GM18861 (cell line): ENCODE measurements around the gene ATP1A3.
"Not testable (repeated sequence)": the region's sequence is repeated elsewhere in the genome, so short reads cannot be mapped to it uniquely, and the experiment has no call there.

Source experiments
- ATAC-seq: cut with Tn5 transposase; IDR thresholded peaks from one replicate; pipeline ENCODE4 v1.9.1; 2021; ENCODE audit not compliant: unreplicated experiment

Gene ATP1A3

GRCh38 chr19:41955521-41955920, 38.5 kb downstream of the ATP1A3 start:
- ATAC-seq: no peak

DNA sequence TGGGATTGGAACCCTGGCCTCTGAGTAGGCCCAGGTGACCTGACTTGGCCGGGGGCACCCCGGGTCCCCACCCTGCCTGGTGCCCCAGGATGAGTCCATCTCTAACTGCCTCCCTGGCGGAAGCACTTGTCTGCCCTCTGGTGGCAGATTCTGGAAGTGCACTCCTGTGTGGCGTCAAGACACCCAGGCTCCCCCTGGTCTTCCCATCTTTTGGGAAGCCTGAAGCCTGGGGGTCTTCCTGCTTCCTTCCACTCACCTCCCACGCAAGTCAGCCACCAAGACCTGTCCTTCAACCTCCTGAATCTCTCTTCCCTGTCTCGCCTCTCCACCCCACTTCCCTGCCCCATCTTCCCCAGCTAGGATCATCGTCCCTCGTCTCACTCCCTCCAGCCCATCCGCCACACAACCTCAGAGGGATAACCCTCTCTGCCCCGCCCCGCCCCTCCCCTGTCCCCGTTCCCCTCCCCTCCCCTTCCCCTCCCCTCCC, 42.3 kb downstream of the ATP1A3 start:
- ATAC-seq: no peak

- no peak for ATAC-seq
Observed at GRCh38 chr19:41947091-41947490, 46.9 kb downstream of the ATP1A3 start.

- peak; percentile 73 for ATAC-seq
Observed at GRCh38 chr19:41945135-41945766, 48.8 kb downstream of the ATP1A3 start.

GRCh38 chr19:41944336-41944735, 49.7 kb downstream of the ATP1A3 start:
- ATAC-seq: no peak

DNA sequence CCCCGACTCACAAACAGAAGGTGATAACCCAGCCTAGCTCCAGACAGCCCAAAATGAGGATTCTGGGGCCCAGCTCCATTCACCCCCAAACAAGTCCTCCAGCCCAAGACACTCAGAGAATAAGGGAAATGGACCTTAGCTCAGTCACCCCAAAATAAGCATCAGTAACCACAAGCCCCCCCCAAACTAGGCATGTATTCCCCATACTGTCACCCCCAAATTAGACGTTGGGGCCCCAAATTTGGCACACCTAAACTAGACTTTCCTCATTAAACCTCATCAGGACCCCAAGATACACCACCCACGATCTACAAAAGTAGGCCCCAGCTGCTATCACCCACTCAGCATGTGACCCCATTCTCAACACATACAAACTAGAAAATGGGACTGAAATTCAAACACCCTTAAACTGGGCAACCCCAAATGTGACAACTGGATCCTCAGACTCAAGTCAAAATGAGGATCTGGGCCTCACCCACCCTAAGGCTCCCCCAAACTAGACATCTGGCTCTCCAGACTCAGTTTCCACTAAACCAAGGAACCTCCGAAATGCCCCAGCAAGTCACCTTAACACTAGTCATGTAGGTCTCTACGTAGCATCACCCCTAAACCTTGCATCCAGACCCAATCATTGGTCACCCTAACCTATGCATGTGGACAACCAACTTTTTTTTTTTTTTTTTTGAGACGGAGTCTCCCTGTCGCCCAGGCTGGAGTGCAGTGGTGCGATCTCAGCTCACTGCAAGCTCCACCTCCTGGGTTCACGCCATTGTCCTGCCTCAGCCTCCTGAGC, 52.4 kb downstream of the ATP1A3 start:
- no peak for ATAC-seq

- no peak for ATAC-seq
Observed at GRCh38 chr19:41940731-41941409, 53.2 kb downstream of the ATP1A3 start.

GRCh38 chr19:41939861-41940730, 53.9 kb downstream of the ATP1A3 start:
- ATAC-seq: no peak

- ATAC-seq: not testable (repeated sequence)
Observed at GRCh38 chr19:41939209-41939608, 54.8 kb downstream of the ATP1A3 start.

- no peak for ATAC-seq
Observed at GRCh38 chr19:41937525-41938468, 56.2 kb downstream of the ATP1A3 start.

- ATAC-seq: no peak
Observed at GRCh38 chr19:41936961-41937360, 57.1 kb downstream of the ATP1A3 start.

- ATAC-seq: no peak
Observed at GRCh38 chr19:41936416-41936850, 57.6 kb downstream of the ATP1A3 start.

DNA sequence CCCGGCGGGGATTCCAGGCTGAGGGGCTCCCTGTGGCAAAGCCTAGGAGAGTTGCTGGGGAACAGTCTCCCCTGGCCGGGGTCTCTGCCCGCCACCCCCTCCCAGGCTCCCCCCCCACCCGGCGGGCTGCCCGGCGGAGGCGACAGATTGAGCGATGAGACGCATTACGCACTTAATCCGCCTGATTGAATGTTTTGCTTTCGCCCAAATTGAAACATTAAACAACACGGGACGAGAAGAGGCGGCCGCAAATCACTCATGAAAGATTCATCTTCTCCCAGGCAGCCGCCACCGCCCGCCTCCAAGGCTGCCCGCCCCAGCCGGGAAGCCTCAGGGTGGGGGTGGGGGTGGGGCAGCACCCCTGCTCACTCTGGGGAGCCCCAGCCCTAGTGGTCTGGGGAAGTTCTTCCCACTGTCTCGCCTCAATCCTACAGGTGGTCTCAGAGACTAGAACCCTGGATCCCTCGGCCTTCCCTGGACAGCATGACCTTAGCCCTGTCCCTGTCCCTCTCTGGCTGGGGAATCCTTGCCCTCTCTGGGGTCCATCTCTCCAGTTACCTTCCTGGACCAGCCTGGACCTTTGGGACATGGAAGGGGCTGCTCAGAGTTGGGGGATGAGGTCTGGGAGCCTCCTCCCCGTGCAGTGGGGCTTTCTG, 58.1 kb downstream of the ATP1A3 start:
- no peak for ATAC-seq

GRCh38 chr19:41934849-41935374, 59.1 kb downstream of the ATP1A3 start:
- ATAC-seq: no peak

DNA sequence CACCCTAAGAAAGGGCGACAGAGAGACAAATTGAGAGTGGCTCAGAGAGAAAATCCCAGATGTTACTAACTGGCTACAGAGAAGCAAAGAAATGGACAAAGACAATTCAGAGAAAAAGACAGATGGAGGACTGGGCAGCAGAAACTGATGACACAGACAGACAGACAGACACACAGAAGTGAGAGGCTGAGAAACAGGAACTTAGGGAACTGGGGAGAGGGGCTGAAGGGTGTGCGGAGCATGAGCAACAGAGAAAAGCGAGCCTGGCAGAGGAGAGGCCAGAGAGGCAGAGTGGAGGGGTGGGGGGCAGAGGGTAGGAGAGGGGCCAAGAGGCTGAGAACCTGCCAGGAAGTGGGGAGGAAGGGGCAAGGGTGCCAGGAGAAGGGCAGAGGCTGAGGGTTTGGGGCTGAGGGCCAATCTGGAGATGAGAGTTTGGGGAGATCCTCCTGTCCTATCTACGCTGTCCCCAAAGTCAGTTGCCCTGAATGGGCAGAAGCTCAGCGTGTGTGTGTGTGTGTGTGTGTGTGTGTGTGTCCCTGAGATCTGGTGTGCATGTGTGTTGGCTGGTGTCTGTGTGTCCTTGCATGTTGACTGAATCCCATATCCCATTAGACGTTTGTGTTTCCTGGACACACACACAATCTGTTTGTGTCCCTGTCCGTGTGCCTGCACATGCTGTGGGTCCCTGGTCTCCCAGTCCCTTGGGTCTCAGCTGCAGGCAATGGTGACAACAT, 60.2 kb downstream of the ATP1A3 start:
- ATAC-seq: no peak

GRCh38 chr19:41932720-41933332, 61.2 kb downstream of the ATP1A3 start:
- ATAC-seq: no peak

- ATAC-seq: no peak
Observed at GRCh38 chr19:41932259-41932719, 61.7 kb downstream of the ATP1A3 start.
